ENCODE results near the gene MAPK1IP1L. TPM values are rescaled to one million over a fixed set of nuclear protein-coding genes. Genes with fewer than 3 reads are reported as not detected.

The MAPK1IP1L gene
- total and polyA plus RNA-seq, 2 of the 8 experiments (the other 6 are each of a cell fraction or from before 2014, with no cell fraction given) = 111 to 228 TPM

DNA sequence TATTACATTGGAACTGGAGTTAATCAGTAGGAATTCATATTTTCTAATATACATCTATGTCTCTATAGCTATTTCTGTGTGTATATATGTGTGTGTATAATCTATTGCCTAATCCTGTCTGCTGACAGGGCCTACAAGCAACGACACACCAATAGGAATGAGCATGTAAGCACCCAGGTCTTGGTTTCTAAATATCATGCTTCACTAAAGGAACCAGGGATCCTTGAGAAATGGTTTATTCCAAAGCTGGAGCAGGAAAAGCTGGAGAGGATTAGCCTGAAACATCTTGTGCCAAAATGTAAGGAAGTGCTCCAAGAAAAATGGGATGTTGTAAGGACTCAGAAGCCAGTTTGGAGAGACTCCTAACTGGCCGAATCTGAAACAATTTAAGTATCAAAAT is 48.3 kb downstream of the MAPK1IP1L start:
- H3K27me3 ChIP-seq (replicated peaks in 1 of 4; ENCODE audit: control insufficient read depth in 3 of 4, extremely low read depth in 1 of 4, insufficient read depth in 3 of 4, low read length in 3 of 4) = no peaks in the 10 kb centered on the region
- H4K5ac ChIP-seq (ENCODE audit: insufficient read length, low read depth, low read length) = no peak overlapping the region
- H3K36me3 ChIP-seq (ENCODE audit: control insufficient read depth in 2 of 4, insufficient read depth in 4 of 4, low read length in 3 of 4) = no peaks in the 10 kb centered on the region
- H3K56ac ChIP-seq (replicated peaks; ENCODE audit: insufficient read length, low read depth, low read length) = no peak overlapping the region
- H2BK15ac ChIP-seq (ENCODE audit: low read length) = no peak overlapping the region
- no peak overlapping the region for H2BK120ac ChIP-seq (replicated peaks; ENCODE audit: low read depth, low read length)
- no peak overlapping the region for H4K8ac ChIP-seq (ENCODE audit: extremely low read depth, insufficient read depth, low read length)
- no peak overlapping the region for H3K23ac ChIP-seq (ENCODE audit: insufficient read length)
- no peaks in the 10 kb centered on the region for H3K9me3 ChIP-seq (ENCODE audit: insufficient read depth in 2 of 2, low read depth in 1 of 2, low read length in 1 of 2)
- TF ChIP-seq, protein P1, sequence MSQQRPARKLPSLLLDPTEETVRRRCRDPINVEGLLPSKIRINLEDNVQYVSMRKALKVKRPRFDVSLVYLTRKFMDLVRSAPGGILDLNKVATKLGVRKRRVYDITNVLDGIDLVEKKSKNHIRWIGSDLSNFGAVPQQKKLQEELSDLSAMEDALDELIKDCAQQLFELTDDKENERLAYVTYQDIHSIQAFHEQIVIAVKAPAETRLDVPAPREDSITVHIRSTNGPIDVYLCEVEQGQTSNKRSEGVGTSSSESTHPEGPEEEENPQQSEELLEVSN (IDR thresholded peaks at IDR 0.05) = no peak
- TF ChIP-seq RNF2 (IDR thresholded peaks at IDR 0.05; ENCODE audit: borderline replicate concordance, low read depth, low read length, missing control alignments, poor library complexity, severe bottlenecking) = no peak
- H3K4ac ChIP-seq (replicated peaks; ENCODE audit: insufficient read length, low read depth, low read length) = no peak overlapping the region
- no peak overlapping the region for H3K4me3 ChIP-seq (ENCODE audit: extremely low read depth in 1 of 4, insufficient read depth in 2 of 4, low read depth in 3 of 4, low read length in 4 of 4)
- H3K9ac ChIP-seq (replicated peaks in 1 of 4; ENCODE audit: extremely low read depth in 1 of 4, low read depth in 3 of 4, low read length in 3 of 4) = no peak overlapping the region
- FAIRE-seq = no peak
- H3K23me2 ChIP-seq (ENCODE audit: low read depth, low read length) = no peaks in the 10 kb centered on the region
- H2BK5ac ChIP-seq (ENCODE audit: low read depth, low read length) = no peak overlapping the region
- H3K79me1 ChIP-seq (ENCODE audit: low read depth, low read length) = no peaks in the 10 kb centered on the region
- ChIA-PET POLR2A (ENCODE audit: partially characterized antibody) (interaction anchor here (1.8 kb wide), 1 partner anchor 8 kb away, joined by 5 read pairs; no protein-coding TSS in a partner anchor), CTCF (ENCODE audit: partially characterized antibody) (interaction anchor here (0.5 to 5.1 kb wide), 4 partner anchors 9 to 221 kb away, joined by 3 to 29 read pairs (median 4); no protein-coding TSS in a partner anchor)
- no peak overlapping the region for H3K18ac ChIP-seq (ENCODE audit: extremely low read depth, low read length)
- H2BK12ac ChIP-seq (ENCODE audit: low read depth, low read length) = no peak overlapping the region
- no peak overlapping the region for H2AFZ ChIP-seq (ENCODE audit: low read length)
- no peak overlapping the region for H3K27ac ChIP-seq (ENCODE audit: low read depth, low read length)
- H4K91ac ChIP-seq (replicated peaks; ENCODE audit: insufficient read length, low read length) = no peak overlapping the region
- H2AK5ac ChIP-seq (ENCODE audit: low read depth, low read length) = no peak overlapping the region
- H3K14ac ChIP-seq (ENCODE audit: insufficient read length) = no peak overlapping the region
- H3K4me2 ChIP-seq (ENCODE audit: insufficient read depth in 1 of 2, low read depth in 2 of 2, low read length in 2 of 2) = no peak overlapping the region
- H2BK20ac ChIP-seq (ENCODE audit: low read length) = no peak overlapping the region
- peaks cover 7 to 19% (median 12%) of the 10 kb centered on the region in 4 experiments; a peak in 5 of 7 replicates for H3K4me1 ChIP-seq (replicated peaks in 1 of 4; ENCODE audit: control insufficient read depth in 3 of 4, insufficient read depth in 4 of 4, low read length in 3 of 4)
- 92% methylated on average over 2 of the region's 2 CpGs; no CpG with 5 or more reads in 1 of the 2 experiments for WGBS, 2 experiments (ENCODE audit: extremely low coverage in 1 of 2, insufficient coverage in 1 of 2, insufficient read length in 1 of 2, insufficient replicate concordance in 2 of 2, low coverage in 1 of 2, low lambda C conversion rate in 2 of 2, missing lambda C conversion rate in 1 of 2)
- no peak for DNase-seq (ENCODE audit: low read depth in 1 of 2, low spot score in 2 of 2)
- H3K79me2 ChIP-seq (ENCODE audit: control insufficient read depth in 1 of 2, insufficient read depth in 2 of 2, low read length in 2 of 2) = no peaks in the 10 kb centered on the region
- H4K20me1 ChIP-seq (replicated peaks in 1 of 2; ENCODE audit: control insufficient read depth in 1 of 2, insufficient read depth in 2 of 2, low read length in 2 of 2) = no peaks in the 10 kb centered on the region

All from H1 (cell line).